Common myeloid progenitor, CD34-positive (primary cell): ENCODE data around the gene CORO1A.

Experiments used
- CTCF ChIA-PET: fragments of 350-600 bp; sonication (Branson Sonifier 250); formaldehyde crosslinking; loops from one replicate; lab custom pipeline; 2021; ENCODE audit warnings: antibody characterized with exemption; lab: Charles Lee
- POLR2A ChIA-PET: fragments of 350-600 bp; sonication (Branson Sonifier 250); formaldehyde crosslinking; loops from one replicate; lab custom pipeline; 2021; ENCODE audit warnings: antibody characterized with exemption; lab: Charles Lee
- DNase-seq, 3 donors: peaks; one replicate each; pipeline versions ENCODE4 v3.0.0 to v3.0.0-alpha.2; 2013
- H3K27ac ChIP-seq, 2 experiments: 1 replicate in 1 of 2; 2 replicates in 1 of 2; pipeline ENCODE4 v1.7.0; 2013; ENCODE audit warnings: inconsistent platforms in 2 of 2, low read length in 2 of 2, mild to moderate bottlenecking in 2 of 2, low read depth in 1 of 2, moderate library complexity in 1 of 2; ENCODE audit not compliant: severe bottlenecking in 2 of 2, insufficient read depth in 1 of 2, poor library complexity in 1 of 2
- H3K27me3 ChIP-seq, 5 experiments: replicated peaks in 2 of 5; 1 replicate in 3 of 5; 2 replicates in 2 of 5; pipeline versions ENCODE4 v1.6.1 to v1.7.0; 2013; ENCODE audit warnings: low read length in 4 of 5, mild to moderate bottlenecking in 2 of 5, moderate library complexity in 2 of 5, inconsistent platforms in 1 of 5; ENCODE audit not compliant: insufficient read depth in 5 of 5, control insufficient read depth in 4 of 5
- H3K36me3 ChIP-seq, 4 experiments: 1 replicate in 2 of 4; 2 replicates in 2 of 4; pipeline versions ENCODE4 v1.6.1 to v1.7.0; 2013; ENCODE audit warnings: low read length in 3 of 4, control low read depth in 1 of 4, mild to moderate bottlenecking in 1 of 4; ENCODE audit not compliant: control insufficient read depth in 4 of 4, insufficient read depth in 4 of 4
- H3K4me1 ChIP-seq, 4 experiments: 1 replicate in 3 of 4; 2 replicates in 1 of 4; pipeline versions ENCODE4 v1.6.1 to v1.7.1; 2013; ENCODE audit warnings: low read length in 3 of 4, mild to moderate bottlenecking in 3 of 4, control low read depth in 1 of 4, inconsistent platforms in 1 of 4, moderate library complexity in 1 of 4; ENCODE audit not compliant: control insufficient read depth in 4 of 4, insufficient read depth in 4 of 4; ENCODE audit errors: control extremely low read depth in 1 of 4
- H3K4me3 ChIP-seq, 7 experiments: 1 replicate in 4 of 7; 2 replicates in 3 of 7; pipeline versions ENCODE4 v1.5.1 to v1.7.0; 2013; ENCODE audit warnings: mild to moderate bottlenecking in 7 of 7, low read length in 6 of 7, moderate library complexity in 6 of 7, inconsistent platforms in 2 of 7, low read depth in 2 of 7, control low read depth in 1 of 7; ENCODE audit not compliant: insufficient read depth in 4 of 7, control insufficient read depth in 1 of 7; ENCODE audit errors: extremely low read depth in 1 of 7
- H3K9me3 ChIP-seq, 5 experiments: 1 replicate in 4 of 5; 2 replicates in 1 of 5; pipeline versions ENCODE4 v1.6.1 to v1.7.1; 2013; ENCODE audit warnings: low read length in 4 of 5, mild to moderate bottlenecking in 2 of 5, inconsistent platforms in 1 of 5, low read depth in 1 of 5, moderate library complexity in 1 of 5; ENCODE audit not compliant: control insufficient read depth in 4 of 5, insufficient read depth in 2 of 5; ENCODE audit errors: control extremely low read depth in 1 of 5
- WGBS: methylation state at CpG from one replicate; pipeline ENCODE4 v1.1.5; 2013; ENCODE audit not compliant: insufficient coverage; 5-methylcytosine and 5-hydroxymethylcytosine counted together

Gene CORO1A

GRCh38 chr16:30180741-30181140, 2.7 kb upstream of the CORO1A start:
- H3K27me3 ChIP-seq: no peaks in the 10 kb centered on the region
- CTCF ChIA-PET: interaction anchor here (0.6 kb wide), 1 partner anchor 91 kb away, joined by 4 read pairs; no protein-coding TSS in a partner anchor
- POLR2A ChIA-PET: interaction anchor here (0.6 kb wide), 1 partner anchor 128 kb away, joined by 4 read pairs; a partner anchor contains a TSS
- no peaks in the 10 kb centered on the region for H3K9me3 ChIP-seq
- 96% methylated on average over 3 of the region's 3 CpGs for WGBS
- peaks cover 0 to 36% (median 25%) of the 10 kb centered on the region in 4 experiments for H3K4me1 ChIP-seq
- H3K36me3 ChIP-seq: peaks cover 0 to 13% (median 0%) of the 10 kb centered on the region in 4 experiments
- no peak overlapping the region for H3K4me3 ChIP-seq
- no peak overlapping the region for H3K27ac ChIP-seq
- DNase-seq: no peak

- Histone ChIP-seq H3K36me3 (peaks cover 0 to 39% (median 9%) of the 10 kb centered on the region in 4 experiments), H3K9me3 (no peaks in the 10 kb centered on the region), H3K4me1 (peaks cover 0 to 51% (median 43%) of the 10 kb centered on the region in 4 experiments), H3K27ac (peak overlapping the region; percentile 58 to 76), H3K4me3 (peak overlapping the region; percentile 67 to 87 (median 81)), H3K27me3 (no peaks in the 10 kb centered on the region)
- ChIA-PET CTCF (interaction anchor here (1.6 to 2.2 kb wide), 2 partner anchors 90 to 92 kb away, joined by 6 to 9 read pairs; partner anchors contain the start of gene TBX6), POLR2A (interaction anchor here (0.7 to 1.5 kb wide), 5 partner anchors 61 to 504 kb away, joined by 3 to 4 read pairs (median 3); partner anchors contain the start of gene ALDOA)
- 2% methylated on average over 15 of the region's 24 CpGs for WGBS
- peak; percentile 60 to 90 (median 87) for DNase-seq
These were observed 891 bp downstream of the CORO1A start for GRCh38 chr16:30184096-30184890.

- Histone ChIP-seq H3K27me3 (no peaks in the 10 kb centered on the region), H3K9me3 (no peaks in the 10 kb centered on the region), H3K36me3 (peaks cover 0 to 39% (median 9%) of the 10 kb centered on the region in 4 experiments), H3K4me1 (peaks cover 0 to 51% (median 43%) of the 10 kb centered on the region in 4 experiments), H3K4me3 (peak overlapping the region; percentile 67 to 87 (median 81)), H3K27ac (peak overlapping the region in 1 of 2 experiments; percentile 76)
- DNase-seq: no peak
- ChIA-PET POLR2A (interaction anchor here (0.6 to 1.5 kb wide), 2 partner anchors 90 to 93 kb away, joined by 4 read pairs; no protein-coding TSS in a partner anchor), CTCF (interaction anchor here (0.8 to 2.3 kb wide), 5 partner anchors 24 to 120 kb away, joined by 3 to 16 read pairs (median 4); partner anchors contain the start of genes ALDOA and TBX6)
- WGBS: 79% methylated on average over 13 of the region's 13 CpGs
These were observed 1.7 kb downstream of the CORO1A start for GRCh38 chr16:30184891-30185682.

GRCh38 chr16:30185683-30186421, 2.5 kb downstream of the CORO1A start:
- 17% methylated on average over 10 of the region's 15 CpGs for WGBS
- H3K4me3 ChIP-seq: peak overlapping the region in 4 of 7 experiments; percentile 36 to 85 (median 81)

GRCh38 chr16:30186444-30186781, 3.0 kb downstream of the CORO1A start:
- ChIA-PET CTCF (interaction anchor here (1.5 to 2.3 kb wide), 2 partner anchors 94 to 121 kb away, joined by 4 to 16 read pairs; partner anchors contain the start of genes ALDOA and TBX6), POLR2A (interaction anchor here (0.7 to 0.9 kb wide), 3 partner anchors 56 to 94 kb away, joined by 3 read pairs; partner anchors contain the start of gene YPEL3)
- peaks cover 0 to 39% (median 9%) of the 10 kb centered on the region in 4 experiments for H3K36me3 ChIP-seq
- peak overlapping the region in 3 of 7 experiments; percentile 19 to 85 (median 77) for H3K4me3 ChIP-seq
- peak overlapping the region in 1 of 2 experiments; percentile 76 for H3K27ac ChIP-seq
- 51% methylated on average over 8 of the region's 9 CpGs for WGBS
- no peaks in the 10 kb centered on the region for H3K9me3 ChIP-seq
- no peaks in the 10 kb centered on the region for H3K27me3 ChIP-seq
- H3K4me1 ChIP-seq: peaks cover 0 to 51% (median 43%) of the 10 kb centered on the region in 4 experiments
- no peak for DNase-seq

More at GRCh38 chr16:30185683-30186421, 2.5 kb downstream of the CORO1A start:
- Histone ChIP-seq H3K27me3 (no peaks in the 10 kb centered on the region), H3K4me1 (peaks cover 0 to 51% (median 43%) of the 10 kb centered on the region in 4 experiments), H3K36me3 (peaks cover 0 to 39% (median 9%) of the 10 kb centered on the region in 4 experiments), H3K9me3 (no peaks in the 10 kb centered on the region), H3K27ac (peak overlapping the region in 1 of 2 experiments; percentile 76)
- DNase-seq: peak in 2 of 3 donors; percentile 68 to 81
- POLR2A ChIA-PET: interaction anchor here (0.6 to 0.8 kb wide), 3 partner anchors 56 to 91 kb away, joined by 3 to 4 read pairs (median 3); partner anchors contain the start of gene YPEL3
- CTCF ChIA-PET: interaction anchor here (0.8 to 2.3 kb wide), 5 partner anchors 25 to 121 kb away, joined by 3 to 16 read pairs (median 4); partner anchors contain the start of genes ALDOA and TBX6
